H9 (cell line): ENCODE results near the gene AHSG. TPM values are rescaled to one million over a fixed set of nuclear protein-coding genes. Genes with fewer than 3 reads are reported as not detected.

Experiments
- DNase-seq: peaks from one replicate; pipeline ENCODE4 v3.0.0-alpha.2; 2017
- H2AFZ ChIP-seq: one replicate; pipeline ENCODE4 v1.6.1; 2013; ENCODE audit warnings: mild to moderate bottlenecking, low read length, control low read depth, moderate library complexity
- H2AK5ac ChIP-seq: 2 replicates; pipeline ENCODE4 v1.6.1; 2013; ENCODE audit warnings: low read length, control low read depth, mixed read lengths; ENCODE audit not compliant: insufficient read length
- H2BK120ac ChIP-seq: one replicate; pipeline ENCODE4 v1.6.1; 2013; ENCODE audit warnings: low read depth, mild to moderate bottlenecking, low read length, control low read depth, inconsistent platforms; ENCODE audit not compliant: poor library complexity, severe bottlenecking
- H2BK12ac ChIP-seq: 2 replicates; pipeline ENCODE4 v1.6.1; 2013; ENCODE audit warnings: low read length, control low read depth, mixed read lengths, low read depth; ENCODE audit not compliant: insufficient read length
- H2BK15ac ChIP-seq: 2 replicates; pipeline ENCODE4 v1.6.1; 2013; ENCODE audit warnings: low read depth, low read length, control low read depth
- H2BK20ac ChIP-seq: one replicate; pipeline ENCODE4 v1.6.1; 2013; ENCODE audit warnings: low read depth, mild to moderate bottlenecking, low read length, control low read depth, inconsistent platforms; ENCODE audit not compliant: poor library complexity, severe bottlenecking
- H2BK5ac ChIP-seq: 2 replicates; pipeline ENCODE4 v1.6.1; 2013; ENCODE audit warnings: low read length, control low read depth, mixed read lengths; ENCODE audit not compliant: insufficient read length
- H3K14ac ChIP-seq: 2 replicates; pipeline ENCODE4 v1.6.1; 2013; ENCODE audit warnings: low read length, control low read depth; ENCODE audit not compliant: insufficient read depth
- H3K18ac ChIP-seq: 2 replicates; pipeline ENCODE4 v1.6.1; 2013; ENCODE audit warnings: low read depth, mild to moderate bottlenecking, mixed read lengths, low read length, control low read depth; ENCODE audit not compliant: insufficient read length
- H3K23ac ChIP-seq: 2 replicates; pipeline ENCODE4 v1.6.1; 2013; ENCODE audit warnings: low read length, control low read depth, mixed read lengths, low read depth; ENCODE audit not compliant: insufficient read length
- H3K23me2 ChIP-seq: 2 replicates; pipeline ENCODE4 v1.6.1; 2013; ENCODE audit warnings: low read depth, mild to moderate bottlenecking, mixed read lengths, low read length, control low read depth; ENCODE audit not compliant: insufficient read length, poor library complexity, severe bottlenecking
- H3K27ac ChIP-seq: 2 replicates; pipeline ENCODE4 v1.5.1; 2013; ENCODE audit warnings: low read length, control low read depth, mixed read lengths, low read depth; ENCODE audit not compliant: insufficient read length
- H3K27me3 ChIP-seq: 2 replicates; pipeline ENCODE4 v1.6.1; 2013; ENCODE audit warnings: low read length, control low read depth, inconsistent platforms; ENCODE audit not compliant: insufficient read depth
- H3K4ac ChIP-seq: 2 replicates; pipeline ENCODE4 v1.6.1; 2013; ENCODE audit warnings: low read depth, mild to moderate bottlenecking, control low read depth, inconsistent platforms, low read length, moderate library complexity
- H3K4me1 ChIP-seq: 2 replicates; pipeline ENCODE4 v1.6.1; 2013; ENCODE audit warnings: low read length, control low read depth, inconsistent platforms; ENCODE audit not compliant: insufficient read depth
- H3K4me2 ChIP-seq: 2 replicates; pipeline ENCODE4 v1.6.1; 2013; ENCODE audit warnings: low read length, control low read depth, mixed read lengths; ENCODE audit not compliant: insufficient read length, insufficient read depth
- H3K56ac ChIP-seq: 2 replicates; pipeline ENCODE4 v1.6.1; 2013; ENCODE audit warnings: low read depth, mild to moderate bottlenecking, mixed read lengths, low read length, control low read depth; ENCODE audit not compliant: insufficient read length
- H3K79me1 ChIP-seq: 2 replicates; pipeline ENCODE4 v1.6.1; 2013; ENCODE audit warnings: low read depth, mild to moderate bottlenecking, moderate library complexity, low read length, control low read depth, inconsistent platforms; ENCODE audit not compliant: insufficient read depth, poor library complexity, severe bottlenecking
- H3K79me2 ChIP-seq: 2 replicates; pipeline ENCODE4 v1.6.1; 2013; ENCODE audit warnings: low read length, control low read depth, inconsistent platforms; ENCODE audit not compliant: insufficient read depth
- H3K9ac ChIP-seq: 2 replicates; pipeline ENCODE4 v1.6.1; 2013; ENCODE audit warnings: low read length, control low read depth, mixed read lengths; ENCODE audit not compliant: insufficient read length; ENCODE audit errors: extremely low read depth
- H3K9me3 ChIP-seq: one replicate; pipeline ENCODE4 v1.6.1; 2013; ENCODE audit warnings: low read depth, low read length, inconsistent platforms; ENCODE audit not compliant: control insufficient read depth
- H3T11ph ChIP-seq: one replicate; pipeline ENCODE4 v1.6.1; 2013; ENCODE audit warnings: mild to moderate bottlenecking, low read length, control low read depth, inconsistent platforms
- H4K20me1 ChIP-seq: one replicate; pipeline ENCODE4 v1.6.1; 2013; ENCODE audit not compliant: control insufficient read depth, insufficient read length, insufficient read depth
- H4K5ac ChIP-seq: 2 replicates; pipeline ENCODE4 v1.6.1; 2013; ENCODE audit warnings: low read depth, mild to moderate bottlenecking, mixed read lengths, low read length, control low read depth; ENCODE audit not compliant: insufficient read length
- H4K8ac ChIP-seq: replicated peaks from 2 replicates; pipeline ENCODE4 v1.6.1; 2013; ENCODE audit warnings: low read length, control low read depth, mixed read lengths, low read depth; ENCODE audit not compliant: insufficient read length
- H4K91ac ChIP-seq: 2 replicates; pipeline ENCODE4 v1.6.1; 2013; ENCODE audit warnings: low read depth, mild to moderate bottlenecking, moderate library complexity, mixed read lengths, low read length, control low read depth; ENCODE audit not compliant: insufficient read length
- H3K27ac Mint-ChIP-seq, 3 experiments: 2 replicates in 2 of 3; 3 replicates in 1 of 3; pipeline ENCODE4 v1.8.0; 2020 to 2021; ENCODE audit warnings: mixed read lengths in 3 of 3, mild to moderate bottlenecking in 1 of 3, moderate library complexity in 1 of 3
- H3K27me3 Mint-ChIP-seq: 2 replicates; pipeline ENCODE4 v1.8.0; 2021; ENCODE audit warnings: low read depth, mild to moderate bottlenecking, moderate library complexity, mixed read lengths
- H3K36me3 Mint-ChIP-seq, 3 experiments: 2 replicates in 2 of 3; 3 replicates in 1 of 3; pipeline ENCODE4 v1.8.0; 2020 to 2021; ENCODE audit warnings: low read depth in 3 of 3, mixed read lengths in 3 of 3; ENCODE audit not compliant: insufficient read depth in 1 of 3
- H3K4me1 Mint-ChIP-seq, 2 experiments: 2 replicates each; pipeline ENCODE4 v1.8.0; 2020; ENCODE audit warnings: mixed read lengths in 2 of 2
- H3K4me3 Mint-ChIP-seq, 2 experiments: 2 replicates in 1 of 2; 3 replicates in 1 of 2; pipeline ENCODE4 v1.8.0; 2020 to 2021; ENCODE audit warnings: mild to moderate bottlenecking in 2 of 2, mixed read lengths in 2 of 2, moderate library complexity in 1 of 2
- H3K9me3 Mint-ChIP-seq, 2 experiments: 2 replicates in 1 of 2; 3 replicates in 1 of 2; pipeline ENCODE4 v1.8.0; 2020; ENCODE audit warnings: mild to moderate bottlenecking in 2 of 2, mixed read lengths in 2 of 2, moderate library complexity in 1 of 2
- CTCF ChIP-seq: fragments of 200-600 bp; sonication (generic); conservative IDR thresholded peaks from 3 replicates; pipeline ENCODE4 v1.8.0; 2021; ENCODE audit warnings: antibody characterized with exemption, mild to moderate bottlenecking
- total RNA-seq: library from RNA; stranded (reverse); gene quantifications from 2 replicates; pipeline ENCODE4 v1.2.1, GENCODE V29; 2021

Gene AHSG
- total RNA-seq, 1 experiment from 2014 or later = not detected

- H3K4ac ChIP-seq = no peak overlapping the region
- H3K9me3 Mint-ChIP-seq = no peaks in the 10 kb centered on the region
- no peaks in the 10 kb centered on the region for H3K27me3 ChIP-seq
- no peak overlapping the region for H2BK12ac ChIP-seq
- H2BK15ac ChIP-seq = no peak overlapping the region
- no peak for DNase-seq
- H2BK120ac ChIP-seq = no peak overlapping the region
- no peak overlapping the region for H4K8ac ChIP-seq
- no peak overlapping the region for H2BK5ac ChIP-seq
- peaks cover 2% of the 10 kb centered on the region; the same call in 1 of the 2 replicates for H3K27me3 Mint-ChIP-seq
- H3K9ac ChIP-seq = no peak overlapping the region
- H3K4me3 Mint-ChIP-seq = no peak overlapping the region
- H2BK20ac ChIP-seq = no peak overlapping the region
- H3K4me1 ChIP-seq = peaks cover 7% of the 10 kb centered on the region; the same call in 1 of the 2 replicates
- no peak overlapping the region for H3T11ph ChIP-seq
- H3K27ac ChIP-seq = no peak overlapping the region
- H2AFZ ChIP-seq = no peak overlapping the region
- no peaks in the 10 kb centered on the region for H3K23me2 ChIP-seq
- no peak overlapping the region for H2AK5ac ChIP-seq
- TF ChIP-seq CTCF = no peak
- no peak overlapping the region for H3K18ac ChIP-seq
- no peak overlapping the region for H4K5ac ChIP-seq
- no peaks in the 10 kb centered on the region for H3K9me3 ChIP-seq
- H4K20me1 ChIP-seq = no peaks in the 10 kb centered on the region
- no peak overlapping the region for H3K23ac ChIP-seq
- no peaks in the 10 kb centered on the region for H3K79me1 ChIP-seq
- H3K27ac Mint-ChIP-seq = no peak overlapping the region
- H3K56ac ChIP-seq = no peak overlapping the region
- H3K79me2 ChIP-seq = no peaks in the 10 kb centered on the region
- H3K4me1 Mint-ChIP-seq = peaks cover 20 to 26% of the 10 kb centered on the region in 2 experiments
- no peak overlapping the region for H4K91ac ChIP-seq
- no peak overlapping the region for H3K14ac ChIP-seq
- H3K4me2 ChIP-seq = no peak overlapping the region
- H3K36me3 Mint-ChIP-seq = no peaks in the 10 kb centered on the region
Observed at GRCh38 chr3:186640929-186641328, 28.1 kb downstream of the AHSG start.
